GM18511 (cell line): ENCODE measurements around the gene ZCRB1.
A peak's percentile ranks its signal among the peaks of the same experiment; 100 is the strongest.
"Not testable (repeated sequence)": the region's sequence is repeated elsewhere in the genome, so short reads cannot be mapped to it uniquely, and the experiment has no call there.

Experiments
- ATAC-seq: cut with Tn5 transposase; IDR thresholded peaks from one replicate; pipeline ENCODE4 v1.9.1; 2021; ENCODE audit warnings: mild to moderate bottlenecking, moderate library complexity; ENCODE audit not compliant: unreplicated experiment

The ZCRB1 gene

DNA sequence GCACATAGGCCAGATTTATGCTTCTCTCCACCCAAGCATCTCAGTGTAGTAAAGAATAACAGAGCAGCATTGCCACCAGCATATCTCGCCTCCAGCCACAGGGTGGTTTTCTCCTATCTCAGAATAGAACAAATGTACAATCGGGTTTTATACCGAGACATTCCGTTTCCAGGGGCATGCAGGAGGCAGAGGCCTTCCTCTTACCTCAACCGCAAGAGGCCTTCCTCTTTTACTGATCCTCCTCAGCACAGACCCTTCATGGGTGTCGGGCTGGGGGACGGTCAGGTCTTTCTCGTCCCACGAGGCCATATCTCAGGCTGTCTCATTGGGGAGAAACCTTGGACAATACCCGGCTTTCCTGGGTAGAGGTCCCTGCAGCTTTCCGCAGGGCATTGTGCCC is 4.2 kb upstream of the ZCRB1 start:
- not testable (repeated sequence) for ATAC-seq

DNA sequence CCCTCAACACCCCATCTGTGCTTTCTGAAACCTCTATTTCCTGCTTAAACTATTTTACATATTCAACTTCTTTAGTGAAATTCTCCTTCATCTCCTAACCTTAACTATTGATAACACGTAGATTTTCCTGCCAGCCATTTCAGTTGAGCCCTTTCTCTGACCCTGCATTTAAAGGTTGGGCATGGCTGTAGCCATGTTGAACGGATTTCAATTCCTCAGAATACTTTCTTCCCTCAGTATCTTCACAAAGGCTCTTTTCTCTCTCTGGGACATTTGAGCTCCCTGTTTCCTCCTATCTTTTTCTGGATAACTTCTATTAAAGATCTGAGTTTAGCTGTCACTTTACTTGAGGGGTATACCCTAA is 1.3 kb upstream of the ZCRB1 start:
- no peak for ATAC-seq

DNA sequence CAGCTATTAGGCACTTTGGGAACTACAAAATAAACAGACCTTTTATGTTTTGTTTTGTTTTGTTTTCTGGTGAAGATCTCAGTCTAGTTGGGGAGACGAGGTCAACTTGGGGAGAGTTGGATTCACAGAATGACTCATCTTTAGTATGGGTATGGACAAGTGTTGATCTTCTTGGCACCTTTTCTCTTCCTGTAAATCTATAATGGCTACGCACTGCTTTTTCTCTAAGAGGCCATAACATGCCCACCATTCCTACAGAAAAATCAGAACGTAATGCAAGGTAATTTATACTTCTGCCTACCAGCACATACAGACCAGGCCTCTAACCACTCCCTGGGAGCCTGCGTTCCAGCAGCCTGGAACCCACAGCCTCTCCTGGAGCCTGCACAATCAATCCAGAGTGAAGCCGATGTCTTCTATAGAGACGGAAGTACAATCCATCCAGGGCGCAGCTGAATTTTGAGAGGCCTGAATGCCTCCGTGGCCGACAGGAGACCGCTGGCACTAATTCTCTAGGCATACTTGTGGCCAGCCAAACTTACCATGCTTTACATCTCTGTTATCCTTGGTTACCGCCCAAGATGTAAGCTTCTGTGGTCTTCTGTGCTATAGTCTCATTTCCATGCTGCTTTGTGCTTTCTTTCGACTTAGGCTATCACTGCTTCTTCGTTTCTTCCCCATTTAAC is 790 bp upstream of the ZCRB1 start:
- ATAC-seq: peak; percentile 30

DNA sequence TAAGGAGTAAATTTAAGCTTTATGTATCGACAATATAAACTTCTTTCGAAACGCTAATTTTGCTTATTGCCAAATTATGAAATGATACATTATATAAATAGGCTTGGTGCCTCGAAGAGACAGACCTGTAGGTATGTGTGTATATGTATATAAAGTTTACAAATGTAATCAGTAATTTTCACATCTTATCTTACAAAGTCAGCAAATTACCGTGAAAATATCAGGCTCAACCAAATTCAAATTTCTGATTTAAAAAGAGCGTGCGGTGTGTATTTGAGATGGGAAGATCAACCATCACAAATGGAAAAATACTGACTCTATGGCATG is 605 bp downstream of the ZCRB1 start:
- no peak for ATAC-seq

DNA sequence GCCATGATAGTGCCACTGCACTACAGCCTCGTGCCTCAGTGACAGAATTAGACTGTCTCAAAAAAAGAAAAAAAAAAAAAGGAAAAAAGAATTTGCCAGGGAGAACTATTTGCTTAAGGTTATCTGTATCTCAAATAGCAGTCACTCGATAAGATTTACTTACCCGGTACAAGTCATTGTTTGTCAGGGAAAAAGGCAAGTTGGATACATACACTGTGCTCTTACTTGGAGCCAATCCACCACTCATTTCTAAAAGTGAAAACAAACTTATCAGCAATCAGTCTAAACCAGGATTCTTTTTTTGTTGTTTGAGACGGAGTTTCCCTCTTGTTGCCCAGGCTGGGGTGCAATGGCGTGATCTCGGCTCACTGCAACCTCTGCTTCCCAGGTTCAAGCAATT is 2.0 kb downstream of the ZCRB1 start:
- ATAC-seq: no peak

DNA sequence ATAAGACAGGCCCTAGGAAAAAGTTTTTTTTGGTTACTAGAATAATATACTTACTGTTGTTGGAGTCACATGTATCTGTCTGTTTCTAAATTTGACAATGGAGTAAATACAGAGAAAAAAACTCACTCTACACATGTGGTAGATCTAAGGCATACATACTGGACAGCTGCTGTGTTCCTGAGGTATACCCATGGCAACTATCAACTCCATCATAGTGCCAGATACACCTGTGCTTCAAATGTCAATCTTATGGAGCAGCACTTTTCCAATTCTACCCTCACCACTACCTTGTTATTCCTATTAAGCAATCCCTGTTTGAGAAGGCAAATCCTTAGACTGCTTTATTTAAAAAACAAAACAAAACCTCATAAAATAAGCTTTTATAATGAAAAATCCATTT is 3.3 kb downstream of the ZCRB1 start:
- ATAC-seq: no peak

DNA sequence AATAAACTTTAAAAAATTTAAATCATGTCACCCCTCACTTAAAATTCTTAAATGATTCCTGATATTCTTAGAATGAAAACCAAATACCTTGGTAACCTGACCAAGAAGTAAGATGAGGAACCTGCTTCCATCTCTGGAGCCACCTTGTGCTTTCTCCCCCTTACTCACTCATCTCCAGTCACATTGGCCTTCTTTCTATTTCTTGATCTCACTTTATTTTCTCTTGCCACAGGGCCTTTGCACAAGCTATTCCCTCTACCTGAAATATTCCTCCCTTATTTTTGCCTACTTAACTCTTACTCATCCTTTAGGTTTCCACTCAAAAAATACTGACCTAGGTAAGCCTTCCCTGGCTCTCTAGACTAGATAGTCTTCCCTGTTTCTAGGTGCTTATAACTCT is 5.1 kb downstream of the ZCRB1 start:
- no peak for ATAC-seq

DNA sequence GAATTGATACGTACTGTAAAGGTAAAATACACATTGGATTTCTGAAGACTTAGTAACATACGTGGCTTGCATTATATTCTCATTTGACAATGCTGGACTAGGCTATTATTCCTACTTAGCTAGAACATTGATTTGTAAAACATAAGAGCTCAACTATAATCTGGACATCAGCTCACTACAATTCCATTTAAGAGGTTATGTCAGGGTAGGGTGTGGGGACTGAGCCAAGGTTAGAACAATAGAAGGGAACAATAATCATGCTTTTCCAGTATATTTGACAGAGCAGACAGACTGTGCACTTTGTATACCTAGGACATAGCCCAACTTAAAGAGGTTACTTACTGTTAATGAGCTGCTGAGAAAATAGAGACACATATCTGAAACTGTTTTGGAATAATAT is 10.8 kb downstream of the ZCRB1 start:
- ATAC-seq: no peak

DNA sequence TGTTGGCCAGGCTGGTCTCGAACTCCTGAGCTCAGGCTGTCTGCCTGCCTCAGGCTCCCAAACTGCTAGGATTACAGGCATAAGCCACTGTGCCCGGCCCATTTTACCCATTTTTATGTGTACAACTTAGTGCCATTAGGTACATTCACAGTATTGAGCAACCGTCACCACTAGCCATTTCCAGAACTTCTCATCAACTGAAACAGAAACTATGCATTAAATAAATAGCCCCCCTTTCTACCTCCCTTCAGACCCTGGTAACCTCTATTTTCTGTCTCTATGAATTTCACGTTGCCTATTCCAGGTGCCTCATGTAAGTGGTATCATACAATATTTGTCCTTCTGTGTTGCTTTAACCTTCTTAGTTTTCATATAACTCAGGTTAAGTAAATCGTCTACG is 15.9 kb downstream of the ZCRB1 start:
- no peak for ATAC-seq

DNA sequence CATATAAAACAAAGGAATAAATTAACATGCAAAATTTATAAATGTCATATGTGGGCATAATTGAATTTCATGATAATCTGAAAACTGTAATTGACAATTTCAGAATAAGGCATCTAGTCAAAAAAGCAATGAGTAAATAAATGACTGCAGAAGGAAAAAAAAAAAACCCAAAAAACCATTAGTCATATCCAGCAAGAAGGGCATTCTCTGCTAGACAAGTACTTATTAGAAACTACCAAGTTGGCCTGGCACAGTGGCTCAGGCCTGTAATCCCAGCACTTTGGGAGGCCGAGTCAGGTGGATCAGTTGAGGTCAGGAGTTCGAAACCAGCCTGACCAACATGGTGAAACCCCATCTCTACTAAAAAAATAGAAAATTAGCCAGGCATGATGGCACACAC is 17.5 kb downstream of the ZCRB1 start:
- ATAC-seq: no peak

DNA sequence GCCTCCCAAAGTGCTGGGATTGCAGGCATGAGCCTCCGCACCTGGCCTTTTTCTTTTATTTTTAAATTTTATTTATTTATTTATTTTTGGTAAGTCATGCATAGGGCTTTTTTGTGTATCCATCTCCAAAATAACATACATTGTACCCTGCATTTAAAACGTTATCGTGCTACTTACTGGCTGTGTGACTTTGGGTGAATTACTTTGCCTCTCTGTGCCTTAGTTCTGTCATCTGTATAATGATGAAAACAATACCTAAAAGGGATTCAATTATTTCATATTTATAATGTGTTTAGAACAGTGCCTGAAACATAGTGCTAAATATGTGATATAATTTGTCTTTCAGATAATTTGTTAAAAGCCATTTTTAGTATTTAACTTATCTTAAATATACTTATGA is 19.6 kb downstream of the ZCRB1 start:
- no peak for ATAC-seq

DNA sequence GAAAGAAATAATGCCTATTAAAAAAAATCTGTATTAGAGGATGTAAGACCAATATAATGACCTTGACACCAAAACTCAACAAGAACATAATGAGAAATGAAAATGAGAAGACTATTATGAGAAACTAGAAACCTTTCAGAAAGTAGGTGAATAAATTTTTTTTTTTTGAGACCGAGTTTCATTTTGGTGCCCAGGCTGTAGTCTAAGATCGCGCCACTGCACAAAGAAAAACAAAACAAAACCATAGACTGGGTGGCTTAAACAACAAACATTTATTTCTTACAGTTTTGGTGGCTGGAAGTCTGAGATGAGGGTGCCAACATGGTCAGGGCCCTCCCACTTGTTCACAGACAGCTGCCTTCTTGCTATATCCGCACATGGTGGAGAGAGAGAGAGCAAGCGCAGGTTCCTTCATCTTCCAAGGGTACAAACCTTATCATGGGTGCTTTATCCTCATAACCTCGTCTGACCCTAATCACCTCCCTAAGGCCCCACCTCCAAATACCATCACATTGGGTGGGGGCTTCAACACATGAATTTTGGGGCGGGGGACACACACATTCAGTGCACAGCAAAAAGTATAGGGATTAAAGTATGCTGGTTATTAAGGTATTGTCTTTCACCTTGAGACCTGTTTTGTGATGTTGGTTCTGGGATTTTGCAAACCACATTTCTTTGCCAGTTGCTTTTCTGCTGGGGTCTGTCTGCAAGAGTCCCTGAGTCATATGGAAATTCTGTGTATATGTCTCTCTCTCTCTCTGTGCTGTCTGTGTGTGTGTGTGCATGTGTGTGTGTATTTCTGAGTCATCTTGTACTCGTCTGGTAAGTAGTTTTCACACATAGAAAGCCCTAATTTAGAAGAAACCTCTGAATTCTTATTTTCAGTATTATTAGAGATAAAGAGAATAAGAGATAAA is 26.2 kb downstream of the ZCRB1 start:
- ATAC-seq: peak; percentile 87

DNA sequence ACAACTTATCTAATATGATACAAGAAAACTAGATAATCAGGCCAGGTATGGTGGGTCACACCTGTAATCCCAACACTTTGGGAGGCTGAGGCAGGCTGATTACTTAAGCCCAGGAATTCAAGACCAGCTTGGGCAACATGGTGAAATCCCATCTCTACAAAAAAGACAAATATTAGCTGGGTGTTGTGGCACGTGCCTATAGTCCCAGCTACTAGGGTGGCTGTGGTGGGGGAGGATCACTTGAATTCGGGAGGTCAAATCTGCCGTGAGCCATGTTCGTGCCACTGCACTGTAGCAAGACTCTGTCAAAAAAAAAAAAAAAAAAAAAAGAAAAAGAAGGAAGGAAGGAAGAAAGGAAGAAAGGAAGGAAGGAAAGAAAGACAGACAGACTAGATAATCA is 27.0 kb downstream of the ZCRB1 start:
- no peak for ATAC-seq

DNA sequence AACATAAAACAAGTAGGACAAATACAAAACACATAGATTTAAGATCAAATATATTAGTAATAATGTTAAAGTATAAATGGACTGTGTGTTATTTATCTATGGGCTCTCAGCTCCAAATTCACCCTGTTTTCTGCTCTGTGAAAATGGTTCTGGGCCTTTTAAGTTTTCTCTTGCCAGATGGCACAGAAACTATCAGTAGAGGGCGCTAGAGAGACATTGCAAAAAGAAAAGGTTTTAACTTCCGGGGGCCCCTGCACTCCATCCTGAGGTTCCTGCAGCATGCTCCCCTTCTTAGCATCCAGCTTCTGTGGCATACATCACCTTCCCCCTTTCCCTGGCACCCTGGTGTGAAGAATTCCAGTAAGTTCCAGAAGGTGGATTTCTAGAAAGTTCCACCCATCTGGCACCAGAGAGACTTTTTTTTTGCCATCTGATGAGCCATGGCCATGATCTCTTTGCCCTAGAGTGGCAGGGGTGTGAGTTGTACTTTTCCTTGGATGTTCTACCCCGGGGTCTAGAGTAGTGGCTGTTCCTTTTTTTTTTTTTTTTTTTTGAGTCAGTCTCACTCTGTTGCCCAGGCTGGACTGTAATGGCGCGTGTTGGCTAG is 29.3 kb downstream of the ZCRB1 start:
- no peak for ATAC-seq

DNA sequence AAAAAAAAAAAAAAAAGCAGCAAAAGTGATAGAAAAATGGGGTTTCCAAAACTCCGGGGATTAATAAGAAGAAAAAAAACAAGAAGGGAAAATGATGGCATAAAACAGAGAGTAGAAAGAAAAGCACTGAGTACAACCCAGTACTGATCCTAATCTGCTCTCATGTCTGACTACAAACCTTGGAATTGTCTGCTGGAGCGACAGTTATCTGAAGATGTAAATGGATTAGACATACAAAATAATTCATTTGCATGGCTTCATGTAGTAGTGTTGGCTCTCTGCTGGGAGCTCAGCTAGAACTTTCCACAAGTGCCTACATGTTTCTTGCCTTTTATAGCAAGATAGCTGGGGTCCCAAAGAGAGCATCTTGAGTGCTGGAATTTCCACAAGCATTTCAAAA is 34.2 kb downstream of the ZCRB1 start:
- ATAC-seq: no peak

DNA sequence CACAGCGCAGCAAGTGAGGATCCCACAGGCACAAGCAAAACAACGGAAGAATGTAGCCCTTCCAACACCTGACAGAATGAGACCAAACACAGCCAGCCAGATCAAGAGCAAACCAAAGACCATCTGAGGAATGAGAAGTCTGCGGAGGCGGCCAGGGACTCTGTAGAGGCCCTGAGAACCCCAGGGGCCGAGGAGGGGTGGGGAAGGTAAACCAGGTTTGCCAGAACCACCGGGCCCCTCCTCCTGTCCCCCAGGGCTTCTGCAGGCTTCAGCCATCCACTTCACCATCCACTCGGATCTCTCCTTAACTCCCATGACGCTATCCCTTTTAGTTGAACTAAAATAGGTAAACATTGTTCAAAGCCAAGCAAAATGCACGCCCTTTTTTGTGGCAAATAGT is 37.4 kb downstream of the ZCRB1 start:
- no peak for ATAC-seq

DNA sequence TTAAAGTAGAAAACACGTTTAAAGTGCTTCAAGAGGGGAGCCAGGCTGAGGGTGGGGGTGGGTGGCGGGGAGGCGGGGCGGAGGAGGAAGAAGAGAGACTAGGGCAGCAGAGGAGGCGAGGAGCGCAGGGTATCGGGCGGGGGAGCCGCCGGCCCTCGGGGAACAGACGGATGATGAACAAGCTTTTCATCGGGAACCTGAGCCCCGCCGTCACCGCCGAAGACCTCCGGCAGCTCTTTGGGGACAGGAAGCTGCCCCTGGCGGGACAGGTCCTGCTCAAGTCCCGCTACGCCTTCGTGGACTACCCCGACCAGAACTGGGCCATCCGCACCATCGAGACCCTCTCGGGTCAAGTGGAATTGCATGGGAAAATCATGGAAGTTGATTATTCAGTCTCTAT is 39.2 kb downstream of the ZCRB1 start:
- ATAC-seq: no peak

DNA sequence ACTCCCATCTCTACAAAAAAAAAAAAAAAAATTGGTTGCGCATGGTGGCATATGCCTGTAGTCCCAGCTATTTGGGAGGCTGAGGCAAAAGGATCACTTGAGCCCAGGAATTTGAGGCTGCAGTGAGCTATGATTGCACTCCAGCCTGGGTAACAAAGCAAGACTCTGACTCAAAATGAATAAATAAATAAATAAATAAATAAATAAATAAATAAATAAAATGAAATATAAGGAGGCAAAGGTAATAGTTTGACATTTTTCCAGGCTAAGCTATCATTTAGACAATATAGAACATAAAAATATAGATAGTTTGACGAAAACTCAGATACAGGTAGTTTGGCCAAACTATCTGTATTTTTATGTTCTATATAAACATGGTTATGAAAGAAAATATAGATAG is 40.5 kb downstream of the ZCRB1 start:
- no peak for ATAC-seq

DNA sequence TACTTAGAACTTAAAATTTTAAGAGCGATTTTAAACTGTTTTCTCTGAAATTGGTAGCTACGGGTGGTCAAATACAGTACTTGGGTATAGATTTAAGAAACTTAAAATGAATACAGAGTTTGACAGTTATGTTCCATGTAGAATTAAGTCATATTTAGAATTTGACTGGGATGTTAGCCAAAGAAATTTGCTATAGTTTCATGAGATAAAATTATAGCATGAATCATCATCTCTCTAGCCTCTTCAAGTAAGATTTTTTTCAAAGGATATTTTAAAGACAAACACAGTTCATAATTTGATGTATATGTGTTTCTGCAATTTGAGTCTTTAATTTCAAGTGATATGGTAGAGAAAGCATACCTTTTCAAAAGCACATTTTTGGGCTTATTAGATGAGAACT is 41.0 kb downstream of the ZCRB1 start:
- no peak for ATAC-seq

DNA sequence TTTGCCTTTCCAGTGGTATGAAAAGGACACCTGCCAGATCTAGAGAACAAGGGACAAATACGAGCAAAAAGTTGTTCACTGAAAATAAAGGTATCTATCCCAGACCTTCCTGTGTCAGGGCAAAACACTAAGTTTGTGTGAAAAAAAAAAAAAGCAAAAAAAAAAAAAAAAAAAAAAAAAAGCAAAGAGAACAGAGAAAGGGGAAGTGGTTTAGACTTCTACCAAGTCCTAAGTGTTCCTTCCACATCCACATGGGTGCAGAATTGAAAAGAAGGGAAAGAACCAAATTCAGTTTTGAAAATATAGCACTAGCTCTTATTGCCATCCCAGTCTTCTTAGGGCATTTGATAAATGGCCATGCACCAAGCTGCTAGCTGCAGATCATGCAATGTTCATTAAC is 41.7 kb downstream of the ZCRB1 start:
- ATAC-seq: peak; percentile 69

DNA sequence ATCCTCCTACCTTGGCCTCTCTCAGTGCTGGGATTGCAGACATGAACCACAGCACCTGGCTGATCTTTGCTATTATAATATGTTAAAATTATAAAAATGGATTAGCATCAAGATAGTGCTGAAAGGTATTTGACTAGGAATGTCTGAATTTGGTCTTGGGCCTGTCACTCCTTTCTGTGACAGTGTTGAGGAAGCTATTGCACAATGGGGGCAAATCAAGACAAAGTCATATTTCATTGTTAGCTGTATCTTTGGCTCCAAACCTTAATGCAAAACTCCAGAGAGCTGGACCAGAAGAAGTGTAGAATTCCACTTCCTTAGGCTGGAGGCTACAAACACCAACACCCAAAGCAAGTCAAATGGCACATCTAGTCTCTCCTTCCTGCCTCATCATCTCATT is 42.2 kb downstream of the ZCRB1 start:
- ATAC-seq: peak; percentile 35

DNA sequence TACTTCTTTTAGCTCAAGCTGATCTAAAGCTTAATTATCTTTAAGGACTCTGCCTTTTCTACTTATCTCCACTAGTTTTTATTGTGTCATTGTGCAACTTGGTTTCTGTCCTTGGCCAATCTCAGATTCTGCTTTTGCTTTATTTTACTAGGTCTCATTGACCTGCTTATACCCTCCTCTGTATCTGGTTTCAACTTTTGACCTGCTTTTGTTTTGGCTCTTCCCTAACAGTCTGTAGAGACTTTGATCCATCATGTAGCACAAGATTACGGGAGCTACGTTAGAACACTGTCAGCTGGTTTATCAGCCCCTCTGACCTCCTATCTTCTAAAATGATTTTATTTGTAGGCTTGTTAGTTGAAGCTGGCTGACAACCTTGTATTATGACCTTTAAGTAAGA is 43.6 kb downstream of the ZCRB1 start:
- ATAC-seq: no peak
